ENCODE data around the gene TLL1. TPM values are rescaled to one million over a fixed set of nuclear protein-coding genes. Genes with fewer than 3 reads are reported as not detected.

TLL1 gene
- polyA plus RNA-seq, 1 of the 3 experiments (the other 2 are of a cell fraction) = 0.07 TPM

DNA sequence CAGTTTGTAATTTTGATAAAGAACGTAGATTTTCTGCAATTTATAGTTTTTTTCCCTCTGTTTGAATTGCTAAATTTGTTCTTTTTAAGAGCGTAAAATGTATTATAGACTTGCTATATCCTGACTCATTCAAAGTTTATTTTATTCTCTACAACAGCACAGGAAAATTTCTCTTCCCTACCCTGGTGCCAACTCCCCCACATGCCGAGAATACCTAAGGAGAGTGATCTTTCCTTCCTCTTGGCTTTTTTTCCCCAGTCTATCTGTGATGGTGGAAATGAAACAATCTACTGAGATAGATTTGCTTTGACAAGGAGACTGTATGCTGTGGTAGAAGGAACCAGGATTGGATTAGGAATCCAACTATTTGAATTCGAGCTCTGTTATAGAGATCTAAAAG is 271.6 kb downstream of the TLL1 start (continued):
- TF ChIP-seq, protein P1, sequence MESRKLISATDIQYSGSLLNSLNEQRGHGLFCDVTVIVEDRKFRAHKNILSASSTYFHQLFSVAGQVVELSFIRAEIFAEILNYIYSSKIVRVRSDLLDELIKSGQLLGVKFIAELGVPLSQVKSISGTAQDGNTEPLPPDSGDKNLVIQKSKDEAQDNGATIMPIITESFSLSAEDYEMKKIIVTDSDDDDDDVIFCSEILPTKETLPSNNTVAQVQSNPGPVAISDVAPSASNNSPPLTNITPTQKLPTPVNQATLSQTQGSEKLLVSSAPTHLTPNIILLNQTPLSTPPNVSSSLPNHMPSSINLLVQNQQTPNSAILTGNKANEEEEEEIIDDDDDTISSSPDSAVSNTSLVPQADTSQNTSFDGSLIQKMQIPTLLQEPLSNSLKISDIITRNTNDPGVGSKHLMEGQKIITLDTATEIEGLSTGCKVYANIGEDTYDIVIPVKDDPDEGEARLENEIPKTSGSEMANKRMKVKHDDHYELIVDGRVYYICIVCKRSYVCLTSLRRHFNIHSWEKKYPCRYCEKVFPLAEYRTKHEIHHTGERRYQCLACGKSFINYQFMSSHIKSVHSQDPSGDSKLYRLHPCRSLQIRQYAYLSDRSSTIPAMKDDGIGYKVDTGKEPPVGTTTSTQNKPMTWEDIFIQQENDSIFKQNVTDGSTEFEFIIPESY (IDR thresholded peaks at IDR 0.05; ENCODE audit: borderline replicate concordance, low read depth) = no peak
- TF ChIP-seq, protein P2, sequence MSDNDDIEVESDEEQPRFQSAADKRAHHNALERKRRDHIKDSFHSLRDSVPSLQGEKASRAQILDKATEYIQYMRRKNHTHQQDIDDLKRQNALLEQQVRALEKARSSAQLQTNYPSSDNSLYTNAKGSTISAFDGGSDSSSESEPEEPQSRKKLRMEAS (IDR thresholded peaks at IDR 0.05; ENCODE audit: low read depth) = no peak
- no peak for TF ChIP-seq GATA2 (CRISPR knock-in tag; IDR thresholded peaks at IDR 0.05)
- no peak for TF ChIP-seq MEF2A (IDR thresholded peaks at IDR 0.05; ENCODE audit: borderline replicate concordance, low read depth)
- TF ChIP-seq MXI1 (IDR thresholded peaks at IDR 0.05; ENCODE audit: low read depth, low read length) = no peak
- TF ChIP-seq GABPA (IDR thresholded peaks at IDR 0.05; ENCODE audit: low read depth) = no peak
- TF ChIP-seq, protein P3, sequence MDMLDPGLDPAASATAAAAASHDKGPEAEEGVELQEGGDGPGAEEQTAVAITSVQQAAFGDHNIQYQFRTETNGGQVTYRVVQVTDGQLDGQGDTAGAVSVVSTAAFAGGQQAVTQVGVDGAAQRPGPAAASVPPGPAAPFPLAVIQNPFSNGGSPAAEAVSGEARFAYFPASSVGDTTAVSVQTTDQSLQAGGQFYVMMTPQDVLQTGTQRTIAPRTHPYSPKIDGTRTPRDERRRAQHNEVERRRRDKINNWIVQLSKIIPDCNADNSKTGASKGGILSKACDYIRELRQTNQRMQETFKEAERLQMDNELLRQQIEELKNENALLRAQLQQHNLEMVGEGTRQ (IDR thresholded peaks at IDR 0.05; ENCODE audit: borderline replicate concordance, low read depth, low read length) = no peak
- no peak for TF ChIP-seq YY1 (IDR thresholded peaks at IDR 0.05; ENCODE audit: low read depth)
- TF ChIP-seq FOXJ3 (CRISPR knock-in tag; IDR thresholded peaks at IDR 0.05) = no peak
- TF ChIP-seq ELF1 (IDR thresholded peaks at IDR 0.05) = no peak
- no peak for TF ChIP-seq EP300 (IDR thresholded peaks at IDR 0.05; ENCODE audit: borderline replicate concordance in 1 of 2, low read depth in 1 of 2, low read length in 1 of 2)

DNA sequence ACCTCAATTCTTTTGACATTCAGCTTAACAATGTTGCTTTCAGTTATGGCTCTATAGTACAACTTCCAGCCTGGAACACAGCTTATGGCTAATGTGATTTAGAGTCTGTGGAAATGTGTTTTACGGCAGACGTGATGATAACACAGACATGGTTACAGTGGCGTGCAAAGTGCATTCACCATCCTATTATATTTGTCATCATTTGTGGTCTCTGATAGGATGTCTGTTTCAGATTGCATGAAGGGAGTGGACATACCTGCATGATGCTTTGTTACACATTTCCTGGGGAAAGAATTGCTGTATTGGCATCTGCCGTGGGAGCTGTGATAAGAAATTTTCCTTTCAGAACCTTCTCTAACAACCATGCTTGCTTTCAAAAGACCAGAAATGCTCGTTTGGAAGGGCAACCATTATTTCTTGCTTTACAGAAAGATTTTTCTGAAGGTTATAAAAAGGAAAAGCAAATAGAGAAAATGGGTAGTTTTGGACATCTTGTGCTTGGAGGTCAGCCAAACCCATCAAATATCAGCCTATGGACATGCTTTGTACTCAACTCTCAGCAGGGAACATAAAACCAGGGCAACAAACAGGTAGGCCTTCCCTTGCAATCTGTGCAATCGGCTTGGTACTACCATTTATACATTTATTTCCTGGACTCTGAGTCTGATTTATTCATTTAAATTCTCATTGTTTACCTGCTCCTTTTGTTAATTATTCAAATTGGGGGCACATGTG is 273.9 kb downstream of the TLL1 start:
- CTCF ChIA-PET = no interaction called here
- POLR2A ChIA-PET = no interaction called here

More for the DNA sequence above, 273.9 kb downstream of the TLL1 start:
- no peaks in the 10 kb centered on the region for H3F3A ChIP-seq (replicated peaks; ENCODE audit: insufficient read depth)
- H3K27ac ChIP-seq (ENCODE audit: low read depth in 2 of 2, low read length in 1 of 2) = no peak overlapping the region
- TF ChIP-seq RFX5 (IDR thresholded peaks at IDR 0.05; ENCODE audit: low read length) (no peak), FOSL2 (IDR thresholded peaks at IDR 0.05; ENCODE audit: borderline replicate concordance, low read depth) (no peak), NRF1 (IDR thresholded peaks at IDR 0.05; ENCODE audit: low read depth, low read length) (no peak), FOXM1 (IDR thresholded peaks at IDR 0.05; ENCODE audit: low read depth) (no peak), ELF1 (IDR thresholded peaks at IDR 0.05) (no peak), TAF1 (IDR thresholded peaks at IDR 0.05; ENCODE audit: borderline replicate concordance, low read depth, low read length) (no peak)
- TF ChIP-seq, protein P4, sequence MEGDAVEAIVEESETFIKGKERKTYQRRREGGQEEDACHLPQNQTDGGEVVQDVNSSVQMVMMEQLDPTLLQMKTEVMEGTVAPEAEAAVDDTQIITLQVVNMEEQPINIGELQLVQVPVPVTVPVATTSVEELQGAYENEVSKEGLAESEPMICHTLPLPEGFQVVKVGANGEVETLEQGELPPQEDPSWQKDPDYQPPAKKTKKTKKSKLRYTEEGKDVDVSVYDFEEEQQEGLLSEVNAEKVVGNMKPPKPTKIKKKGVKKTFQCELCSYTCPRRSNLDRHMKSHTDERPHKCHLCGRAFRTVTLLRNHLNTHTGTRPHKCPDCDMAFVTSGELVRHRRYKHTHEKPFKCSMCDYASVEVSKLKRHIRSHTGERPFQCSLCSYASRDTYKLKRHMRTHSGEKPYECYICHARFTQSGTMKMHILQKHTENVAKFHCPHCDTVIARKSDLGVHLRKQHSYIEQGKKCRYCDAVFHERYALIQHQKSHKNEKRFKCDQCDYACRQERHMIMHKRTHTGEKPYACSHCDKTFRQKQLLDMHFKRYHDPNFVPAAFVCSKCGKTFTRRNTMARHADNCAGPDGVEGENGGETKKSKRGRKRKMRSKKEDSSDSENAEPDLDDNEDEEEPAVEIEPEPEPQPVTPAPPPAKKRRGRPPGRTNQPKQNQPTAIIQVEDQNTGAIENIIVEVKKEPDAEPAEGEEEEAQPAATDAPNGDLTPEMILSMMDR (IDR thresholded peaks at IDR 0.05) = no peak
- TF ChIP-seq, protein P5, sequence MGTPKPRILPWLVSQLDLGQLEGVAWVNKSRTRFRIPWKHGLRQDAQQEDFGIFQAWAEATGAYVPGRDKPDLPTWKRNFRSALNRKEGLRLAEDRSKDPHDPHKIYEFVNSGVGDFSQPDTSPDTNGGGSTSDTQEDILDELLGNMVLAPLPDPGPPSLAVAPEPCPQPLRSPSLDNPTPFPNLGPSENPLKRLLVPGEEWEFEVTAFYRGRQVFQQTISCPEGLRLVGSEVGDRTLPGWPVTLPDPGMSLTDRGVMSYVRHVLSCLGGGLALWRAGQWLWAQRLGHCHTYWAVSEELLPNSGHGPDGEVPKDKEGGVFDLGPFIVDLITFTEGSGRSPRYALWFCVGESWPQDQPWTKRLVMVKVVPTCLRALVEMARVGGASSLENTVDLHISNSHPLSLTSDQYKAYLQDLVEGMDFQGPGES (IDR thresholded peaks at IDR 0.05; ENCODE audit: low read depth, low read length) = no peak
- TF ChIP-seq, protein P6, sequence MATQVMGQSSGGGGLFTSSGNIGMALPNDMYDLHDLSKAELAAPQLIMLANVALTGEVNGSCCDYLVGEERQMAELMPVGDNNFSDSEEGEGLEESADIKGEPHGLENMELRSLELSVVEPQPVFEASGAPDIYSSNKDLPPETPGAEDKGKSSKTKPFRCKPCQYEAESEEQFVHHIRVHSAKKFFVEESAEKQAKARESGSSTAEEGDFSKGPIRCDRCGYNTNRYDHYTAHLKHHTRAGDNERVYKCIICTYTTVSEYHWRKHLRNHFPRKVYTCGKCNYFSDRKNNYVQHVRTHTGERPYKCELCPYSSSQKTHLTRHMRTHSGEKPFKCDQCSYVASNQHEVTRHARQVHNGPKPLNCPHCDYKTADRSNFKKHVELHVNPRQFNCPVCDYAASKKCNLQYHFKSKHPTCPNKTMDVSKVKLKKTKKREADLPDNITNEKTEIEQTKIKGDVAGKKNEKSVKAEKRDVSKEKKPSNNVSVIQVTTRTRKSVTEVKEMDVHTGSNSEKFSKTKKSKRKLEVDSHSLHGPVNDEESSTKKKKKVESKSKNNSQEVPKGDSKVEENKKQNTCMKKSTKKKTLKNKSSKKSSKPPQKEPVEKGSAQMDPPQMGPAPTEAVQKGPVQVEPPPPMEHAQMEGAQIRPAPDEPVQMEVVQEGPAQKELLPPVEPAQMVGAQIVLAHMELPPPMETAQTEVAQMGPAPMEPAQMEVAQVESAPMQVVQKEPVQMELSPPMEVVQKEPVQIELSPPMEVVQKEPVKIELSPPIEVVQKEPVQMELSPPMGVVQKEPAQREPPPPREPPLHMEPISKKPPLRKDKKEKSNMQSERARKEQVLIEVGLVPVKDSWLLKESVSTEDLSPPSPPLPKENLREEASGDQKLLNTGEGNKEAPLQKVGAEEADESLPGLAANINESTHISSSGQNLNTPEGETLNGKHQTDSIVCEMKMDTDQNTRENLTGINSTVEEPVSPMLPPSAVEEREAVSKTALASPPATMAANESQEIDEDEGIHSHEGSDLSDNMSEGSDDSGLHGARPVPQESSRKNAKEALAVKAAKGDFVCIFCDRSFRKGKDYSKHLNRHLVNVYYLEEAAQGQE (IDR thresholded peaks at IDR 0.05; ENCODE audit: low read depth, low read length) = no peak
- TF ChIP-seq, protein P3 (IDR thresholded peaks at IDR 0.05; ENCODE audit: borderline replicate concordance, low read depth, low read length) = no peak
- H3K9me2 ChIP-seq = no peaks in the 10 kb centered on the region
- peak overlapping the region; percentile 9; the same call in 1 of the 2 replicates for H2AFZ ChIP-seq (ENCODE audit: low read depth)
- H4K20me1 ChIP-seq (ENCODE audit: insufficient read depth) = no peaks in the 10 kb centered on the region
- H3K79me2 ChIP-seq (ENCODE audit: insufficient read depth) = no peaks in the 10 kb centered on the region
- H3K36me3 ChIP-seq (replicated peaks in 1 of 2; ENCODE audit: control insufficient read depth in 1 of 2, insufficient read depth in 2 of 2, low read length in 1 of 2) = no peaks in the 10 kb centered on the region
- no peak overlapping the region for H3K4me3 ChIP-seq (ENCODE audit: low read depth in 2 of 2, low read length in 1 of 2)
- H3K9me3 ChIP-seq = no peaks in the 10 kb centered on the region
- no peak overlapping the region for H3K4me2 ChIP-seq
- H3K4me1 ChIP-seq (ENCODE audit: control insufficient read depth in 1 of 2, insufficient read depth in 2 of 2, low read depth in 1 of 2, low read length in 1 of 2) = peaks cover 0 to 6% of the 10 kb centered on the region in 2 experiments; a peak in 1 of 4 replicates
- DNase-seq = no peak
- no peak overlapping the region for H3K9ac ChIP-seq
- WGBS (ENCODE audit: low lambda C conversion rate) = 10% methylated on average over 6 of the region's 6 CpGs
- no peaks in the 10 kb centered on the region for H3K27me3 ChIP-seq (ENCODE audit: insufficient read depth)

All from SK-N-SH (cell line).